T-helper 2 cell treated with Interferon-gamma antibody and Interleukin-4, amounts not matched to agents 5 μg/mL and 100 μg/mL, for 36 hours (primary cell): ENCODE measurements around the gene CASP8AP2.
A peak's percentile ranks its signal among the peaks of the same experiment; 100 is the strongest.
"Not testable (repeated sequence)": the region's sequence is repeated elsewhere in the genome, so short reads cannot be mapped to it uniquely, and the experiment has no call there.

ENCODE experiments used
- DNase-seq: peaks from one replicate; pipeline ENCODE4 v3.0.0; 2021; ENCODE audit warnings: low spot score
- H3K27ac Mint-ChIP-seq: one replicate; pipeline ENCODE4 v1.8.0; 2021; ENCODE audit warnings: mild to moderate bottlenecking, mixed read lengths
- H3K27me3 Mint-ChIP-seq: one replicate; pipeline ENCODE4 v1.8.0; 2021; ENCODE audit warnings: low read depth, mixed read lengths
- H3K36me3 Mint-ChIP-seq: one replicate; pipeline ENCODE4 v1.8.0; 2021; ENCODE audit warnings: low read depth, mixed read lengths
- H3K4me1 Mint-ChIP-seq: one replicate; pipeline ENCODE4 v1.8.0; 2021; ENCODE audit warnings: low read depth, mixed read lengths
- H3K4me3 Mint-ChIP-seq: one replicate; pipeline ENCODE4 v1.8.0; 2022; ENCODE audit warnings: mild to moderate bottlenecking, moderate library complexity, mixed read lengths
- H3K9me3 Mint-ChIP-seq: one replicate; pipeline ENCODE4 v1.8.0; 2021; ENCODE audit warnings: mixed read lengths

Gene CASP8AP2

DNA sequence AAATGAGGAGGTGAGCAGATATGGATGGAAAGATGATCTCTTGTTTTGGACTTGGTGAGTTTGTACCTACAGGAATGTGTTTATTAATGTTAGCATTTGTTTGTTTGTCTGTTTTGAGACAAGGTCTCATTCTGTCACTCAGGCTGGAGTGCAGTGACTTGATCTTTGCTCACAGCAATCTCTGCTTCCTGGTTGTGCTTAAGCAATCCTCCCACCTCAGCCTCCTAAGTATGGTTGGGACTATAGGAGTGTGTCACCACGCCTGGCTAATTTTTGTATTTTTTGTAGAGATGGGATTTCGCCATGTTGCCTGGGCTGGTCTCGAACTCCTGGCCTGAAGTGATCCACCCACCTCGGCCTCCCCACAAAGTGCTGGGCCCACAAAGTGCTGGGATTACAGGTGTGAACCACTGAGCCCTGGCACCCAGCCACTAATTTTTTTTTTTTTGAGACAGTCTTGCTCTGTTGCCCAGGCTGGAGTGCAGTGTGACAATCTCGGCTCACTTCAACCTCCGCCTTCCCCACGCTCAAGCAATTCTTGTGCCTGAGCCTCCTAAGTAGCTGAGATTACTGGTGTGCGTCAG lies 7.1 kb downstream of the CASP8AP2 start:
- Mint-ChIP-seq H3K27me3 (no peaks in the 10 kb centered on the region), H3K4me1 (peaks cover 40% of the 10 kb centered on the region), H3K9me3 (no peaks in the 10 kb centered on the region), H3K4me3 (peak overlapping the region; percentile 57), H3K36me3 (peaks cover 55% of the 10 kb centered on the region), H3K27ac (peak overlapping the region; percentile 44)
- DNase-seq, result no peak

DNA sequence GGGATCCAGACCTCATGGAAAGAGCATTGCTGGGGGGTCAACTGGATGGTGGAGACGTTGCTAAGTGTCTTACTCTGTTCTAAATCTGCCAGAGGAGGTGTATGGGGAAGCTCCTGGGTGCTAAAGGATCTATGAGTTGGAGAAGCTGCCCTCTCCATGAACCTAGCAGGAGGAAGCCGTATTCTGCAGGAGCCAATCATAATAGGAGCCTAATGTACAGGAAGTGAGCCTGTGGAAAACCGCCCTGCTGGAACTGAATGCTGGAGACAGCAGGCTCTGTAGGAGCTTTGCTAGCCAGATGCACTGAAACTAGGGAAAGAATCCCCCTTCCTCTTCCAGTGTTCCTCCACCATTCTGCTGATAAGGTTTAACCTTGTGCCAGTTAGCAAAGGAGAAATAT lies 10.9 kb downstream of the CASP8AP2 start:
- Mint-ChIP-seq H3K27ac (peak overlapping the region; percentile 20), H3K4me3 (no peak overlapping the region), H3K27me3 (no peaks in the 10 kb centered on the region), H3K9me3 (no peaks in the 10 kb centered on the region), H3K36me3 (peaks cover 38% of the 10 kb centered on the region), H3K4me1 (peaks cover 31% of the 10 kb centered on the region)
- no peak for DNase-seq

DNA sequence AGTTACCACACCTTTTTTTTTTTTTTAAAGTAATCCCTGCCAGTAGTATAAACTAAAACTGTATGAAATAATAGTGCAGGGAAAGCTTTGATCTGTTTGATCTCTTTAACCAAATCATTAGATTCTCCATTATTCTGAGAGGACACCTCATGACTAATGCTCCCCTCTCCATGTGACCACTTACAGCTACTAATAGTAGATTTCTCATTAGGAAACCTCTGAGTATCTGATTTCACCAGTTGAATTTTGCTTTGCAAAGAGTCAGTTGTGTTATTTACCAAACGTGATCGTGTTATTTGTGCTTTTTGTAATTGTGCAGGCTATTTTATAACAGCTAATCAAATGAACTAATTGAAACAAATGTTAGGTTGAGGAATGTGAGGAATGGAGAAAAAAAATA lies 12.5 kb downstream of the CASP8AP2 start:
- H3K4me1 Mint-ChIP-seq, result peaks cover 21% of the 10 kb centered on the region
- H3K9me3 Mint-ChIP-seq, result no peaks in the 10 kb centered on the region
- DNase-seq, result no peak
- H3K27ac Mint-ChIP-seq, result no peak overlapping the region
- peaks cover 24% of the 10 kb centered on the region for H3K36me3 Mint-ChIP-seq
- H3K4me3 Mint-ChIP-seq, result no peak overlapping the region
- H3K27me3 Mint-ChIP-seq, result no peaks in the 10 kb centered on the region

DNA sequence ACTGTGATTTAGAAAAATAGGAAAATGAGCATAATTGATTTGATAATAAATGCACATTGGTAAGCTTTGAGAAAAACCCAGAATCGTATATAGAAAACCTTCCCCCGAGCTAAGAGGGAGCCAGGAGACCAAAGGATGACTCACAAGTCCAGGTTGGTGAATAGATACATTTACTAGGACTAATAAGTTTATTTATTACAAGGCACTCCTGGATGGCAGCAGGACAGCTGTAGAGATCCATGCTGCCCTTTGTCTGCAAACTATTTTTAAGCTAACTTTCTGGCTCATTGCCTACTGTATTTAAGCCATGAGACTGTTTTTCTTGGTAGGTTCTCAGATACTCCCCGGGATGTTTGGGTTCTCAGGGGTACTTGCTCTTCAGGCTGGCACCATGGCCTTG lies 13.4 kb downstream of the CASP8AP2 start:
- DNase-seq, result no peak
- no peaks in the 10 kb centered on the region for H3K27me3 Mint-ChIP-seq
- H3K27ac Mint-ChIP-seq, result no peak overlapping the region
- peaks cover 22% of the 10 kb centered on the region for H3K36me3 Mint-ChIP-seq
- peaks cover 21% of the 10 kb centered on the region for H3K4me1 Mint-ChIP-seq
- H3K9me3 Mint-ChIP-seq, result no peaks in the 10 kb centered on the region
- H3K4me3 Mint-ChIP-seq, result no peak overlapping the region

DNA sequence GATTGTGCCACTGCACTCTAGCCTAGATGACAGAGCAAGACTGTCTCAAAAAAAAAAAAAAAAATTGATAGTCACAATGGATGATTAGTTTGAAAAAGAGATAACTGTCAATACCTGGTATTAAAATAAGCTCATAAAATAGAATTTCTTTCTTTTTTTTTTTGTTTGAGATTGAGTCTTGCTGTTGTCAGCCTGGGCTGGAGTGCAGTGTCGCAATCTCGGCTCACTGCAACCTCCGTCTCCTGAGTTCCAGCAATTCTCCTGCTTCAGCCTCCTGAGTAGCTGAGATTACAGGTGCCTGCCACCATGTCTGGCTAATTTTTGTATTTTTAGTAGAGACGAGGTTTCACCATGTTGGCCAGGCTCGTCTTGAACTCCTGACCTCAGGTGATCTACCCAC lies 17.8 kb downstream of the CASP8AP2 start:
- Mint-ChIP-seq H3K4me1 (peaks cover 18% of the 10 kb centered on the region), H3K36me3 (peaks cover 24% of the 10 kb centered on the region)
- not testable (repeated sequence) for H3K27me3 Mint-ChIP-seq, H3K27ac Mint-ChIP-seq, DNase-seq, H3K4me3 Mint-ChIP-seq, H3K9me3 Mint-ChIP-seq

DNA sequence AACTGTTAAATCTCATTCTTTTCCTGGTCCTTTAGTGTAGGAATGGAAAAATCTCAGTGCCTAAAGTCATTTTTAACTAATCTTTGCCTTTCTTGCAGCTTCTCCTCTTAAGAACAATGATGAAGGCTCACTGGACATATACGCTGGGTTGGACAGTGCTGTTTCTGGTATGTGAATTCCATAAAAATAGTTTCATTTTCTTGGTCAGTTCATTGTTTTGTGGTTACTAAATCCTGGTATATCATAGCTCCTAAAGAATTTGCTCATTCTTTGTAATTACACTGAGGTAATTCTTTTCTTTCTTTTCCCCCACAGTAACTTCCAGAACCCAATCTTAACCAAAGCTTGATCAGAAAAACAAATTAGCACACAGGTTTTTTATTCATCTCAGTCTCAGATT lies 23.4 kb downstream of the CASP8AP2 start:
- Mint-ChIP-seq H3K27me3 (no peaks in the 10 kb centered on the region), H3K36me3 (peaks cover 50% of the 10 kb centered on the region), H3K9me3 (no peaks in the 10 kb centered on the region), H3K4me3 (no peak overlapping the region), H3K4me1 (peaks cover 10% of the 10 kb centered on the region), H3K27ac (no peak overlapping the region)
- no peak for DNase-seq

DNA sequence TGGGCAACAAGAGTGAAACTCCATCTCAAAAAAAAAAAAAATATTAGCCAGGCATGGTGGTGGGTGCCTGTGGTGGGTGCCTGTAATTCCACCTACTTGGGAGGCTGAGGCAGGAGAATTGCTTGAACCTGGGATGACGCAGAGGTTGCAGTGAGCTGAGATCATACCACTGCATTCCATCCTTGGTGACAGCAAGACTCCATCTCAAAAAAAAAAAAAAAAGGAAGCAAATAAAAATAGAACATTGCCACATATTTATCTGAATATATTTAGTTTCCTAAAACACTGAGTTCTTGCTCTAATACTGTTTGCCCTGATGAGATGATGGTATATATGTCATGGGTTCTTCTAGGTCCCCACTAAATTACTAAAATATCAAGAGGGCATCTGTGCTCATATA lies 28.4 kb downstream of the CASP8AP2 start:
- Mint-ChIP-seq H3K36me3 (peaks cover 70% of the 10 kb centered on the region), H3K27me3 (no peaks in the 10 kb centered on the region), H3K27ac (no peak overlapping the region), H3K4me1 (peaks cover 23% of the 10 kb centered on the region), H3K4me3 (no peak overlapping the region), H3K9me3 (peaks cover 17% of the 10 kb centered on the region)
- no peak for DNase-seq

DNA sequence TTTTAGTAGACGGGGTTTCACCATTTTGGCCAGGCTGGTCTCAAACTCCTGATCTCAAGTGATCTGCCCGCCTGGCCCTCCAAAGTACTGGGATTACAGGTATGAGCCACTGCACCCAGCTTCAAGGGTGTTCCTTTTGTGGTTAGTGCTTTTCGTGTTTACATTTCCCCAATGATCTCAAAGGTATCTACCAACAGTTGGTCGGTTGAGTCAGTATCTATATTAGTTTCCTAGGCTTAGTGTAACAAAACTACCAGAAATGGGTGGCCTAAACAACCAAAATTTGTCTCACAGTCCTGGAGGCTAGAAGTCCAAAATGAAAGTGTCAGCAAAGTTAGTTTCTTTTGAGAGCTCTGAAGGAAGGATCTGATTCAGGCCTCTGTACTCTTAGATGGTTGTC lies 30.1 kb downstream of the CASP8AP2 start:
- peak; percentile 42 for DNase-seq
- Mint-ChIP-seq H3K4me3 (peak overlapping the region; percentile 57), H3K27me3 (no peaks in the 10 kb centered on the region), H3K27ac (peak overlapping the region; percentile 81), H3K4me1 (peaks cover 25% of the 10 kb centered on the region), H3K36me3 (peaks cover 72% of the 10 kb centered on the region), H3K9me3 (peaks cover 21% of the 10 kb centered on the region)

DNA sequence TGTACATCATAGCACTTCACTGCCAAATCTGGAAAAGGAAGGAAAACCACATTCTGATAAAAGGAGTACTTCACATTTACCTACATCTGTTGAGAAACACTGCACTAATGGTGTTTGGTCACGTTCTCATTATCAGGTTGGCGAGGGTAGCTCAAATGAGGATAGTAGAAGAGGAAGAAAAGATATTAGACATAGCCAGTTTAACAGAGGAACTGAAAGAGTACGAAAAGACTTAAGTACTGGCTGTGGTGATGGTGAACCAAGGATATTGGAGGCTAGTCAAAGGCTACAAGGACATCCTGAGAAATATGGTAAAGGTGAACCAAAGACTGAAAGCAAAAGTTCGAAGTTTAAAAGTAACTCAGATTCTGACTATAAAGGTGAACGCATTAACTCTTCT lies 32.6 kb downstream of the CASP8AP2 start:
- H3K27me3 Mint-ChIP-seq, result no peaks in the 10 kb centered on the region
- H3K4me1 Mint-ChIP-seq, result peaks cover 25% of the 10 kb centered on the region
- H3K27ac Mint-ChIP-seq, result peak overlapping the region; percentile 85
- peaks cover 24% of the 10 kb centered on the region for H3K9me3 Mint-ChIP-seq
- peaks cover 75% of the 10 kb centered on the region for H3K36me3 Mint-ChIP-seq
- DNase-seq, result no peak
- peak overlapping the region; percentile 46 for H3K4me3 Mint-ChIP-seq

DNA sequence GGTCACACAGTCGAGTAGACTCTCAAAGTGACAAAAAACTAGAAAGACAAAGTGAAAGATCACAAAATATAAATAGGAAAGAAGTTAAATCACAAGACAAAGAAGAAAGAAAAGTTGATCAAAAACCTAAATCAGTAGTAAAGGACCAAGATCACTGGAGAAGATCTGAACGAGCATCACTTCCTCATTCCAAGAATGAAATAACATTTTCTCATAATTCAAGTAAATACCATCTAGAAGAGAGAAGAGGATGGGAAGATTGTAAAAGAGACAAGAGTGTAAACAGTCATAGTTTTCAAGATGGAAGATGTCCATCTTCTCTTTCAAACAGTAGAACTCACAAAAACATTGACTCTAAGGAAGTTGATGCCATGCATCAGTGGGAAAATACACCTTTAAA lies 33.0 kb downstream of the CASP8AP2 start:
- Mint-ChIP-seq H3K4me1 (peaks cover 25% of the 10 kb centered on the region), H3K27me3 (no peaks in the 10 kb centered on the region), H3K27ac (peak overlapping the region; percentile 85), H3K4me3 (peak overlapping the region; percentile 46), H3K9me3 (peaks cover 28% of the 10 kb centered on the region), H3K36me3 (peaks cover 80% of the 10 kb centered on the region)
- DNase-seq, result no peak

DNA sequence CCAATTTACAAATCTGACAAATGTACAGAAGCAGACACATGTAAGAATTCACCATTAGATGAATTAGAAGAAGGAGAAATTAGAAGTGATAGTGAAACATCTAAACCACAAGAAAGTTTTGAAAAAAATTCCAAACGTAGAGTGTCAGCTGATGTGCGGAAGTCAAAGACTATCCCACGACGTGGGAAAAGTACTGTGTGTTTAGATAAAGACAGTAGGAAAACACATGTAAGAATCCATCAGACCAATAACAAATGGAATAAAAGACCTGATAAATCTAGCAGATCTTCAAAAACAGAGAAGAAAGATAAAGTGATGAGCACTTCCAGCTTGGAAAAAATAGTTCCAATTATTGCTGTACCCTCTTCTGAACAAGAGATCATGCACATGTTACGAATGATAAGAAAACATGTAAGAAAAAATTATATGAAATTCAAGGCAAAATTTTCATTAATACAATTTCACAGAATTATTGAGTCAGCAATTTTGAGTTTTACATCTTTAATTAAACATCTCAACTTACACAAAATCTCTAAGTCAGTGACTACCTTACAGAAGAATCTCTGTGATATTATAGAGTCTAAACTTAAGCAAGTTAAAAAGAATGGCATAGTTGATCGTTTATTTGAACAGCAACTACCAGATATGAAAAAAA lies 36.5 kb downstream of the CASP8AP2 start:
- H3K9me3 Mint-ChIP-seq, result peaks cover 25% of the 10 kb centered on the region
- no peaks in the 10 kb centered on the region for H3K27me3 Mint-ChIP-seq
- H3K4me3 Mint-ChIP-seq, result no peak overlapping the region
- H3K27ac Mint-ChIP-seq, result no peak overlapping the region
- peaks cover 17% of the 10 kb centered on the region for H3K4me1 Mint-ChIP-seq
- no peak for DNase-seq
- peaks cover 79% of the 10 kb centered on the region for H3K36me3 Mint-ChIP-seq

DNA sequence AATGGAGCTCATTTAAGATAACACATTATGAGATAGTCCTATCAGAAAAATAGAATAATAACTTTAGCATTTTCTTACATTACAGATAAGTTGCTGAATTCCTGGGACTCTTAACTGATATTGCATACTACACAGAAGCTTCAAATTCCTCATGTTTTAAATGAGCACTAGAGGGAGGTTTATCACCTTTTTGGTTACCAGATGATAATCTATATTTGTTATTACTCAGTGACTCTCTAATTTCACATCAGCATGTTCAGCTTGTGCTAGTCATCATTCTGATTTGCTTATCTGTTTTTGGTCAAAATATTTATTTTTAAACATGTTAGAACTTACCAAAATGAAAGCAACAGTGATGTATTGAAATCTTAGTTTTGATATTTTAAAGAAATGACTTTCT lies 44.0 kb downstream of the CASP8AP2 start:
- Mint-ChIP-seq H3K27ac (no peak overlapping the region), H3K36me3 (peaks cover 39% of the 10 kb centered on the region), H3K9me3 (no peaks in the 10 kb centered on the region), H3K4me3 (no peak overlapping the region), H3K27me3 (no peaks in the 10 kb centered on the region), H3K4me1 (peaks cover 9% of the 10 kb centered on the region)
- no peak for DNase-seq

DNA sequence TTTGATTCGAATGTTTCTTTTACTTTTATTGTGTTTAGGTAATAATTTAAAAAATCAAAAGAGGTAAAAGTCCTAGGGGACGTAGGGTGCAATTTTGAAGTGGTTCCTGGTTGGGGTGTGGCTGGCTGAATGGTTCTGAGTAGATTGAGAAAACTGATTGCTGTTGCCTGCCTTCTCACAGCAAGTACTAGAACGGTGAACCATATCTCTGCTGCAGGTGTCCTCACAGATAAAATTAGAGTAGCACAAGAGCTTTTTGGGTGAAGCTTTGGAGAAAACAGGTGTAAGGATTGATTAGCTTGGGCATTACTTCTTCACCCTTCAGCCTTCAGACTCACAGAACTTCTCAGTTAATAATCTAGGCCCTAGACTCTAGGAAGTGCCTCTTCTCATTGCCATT lies 44.8 kb downstream of the CASP8AP2 start:
- peaks cover 38% of the 10 kb centered on the region for H3K36me3 Mint-ChIP-seq

DNA sequence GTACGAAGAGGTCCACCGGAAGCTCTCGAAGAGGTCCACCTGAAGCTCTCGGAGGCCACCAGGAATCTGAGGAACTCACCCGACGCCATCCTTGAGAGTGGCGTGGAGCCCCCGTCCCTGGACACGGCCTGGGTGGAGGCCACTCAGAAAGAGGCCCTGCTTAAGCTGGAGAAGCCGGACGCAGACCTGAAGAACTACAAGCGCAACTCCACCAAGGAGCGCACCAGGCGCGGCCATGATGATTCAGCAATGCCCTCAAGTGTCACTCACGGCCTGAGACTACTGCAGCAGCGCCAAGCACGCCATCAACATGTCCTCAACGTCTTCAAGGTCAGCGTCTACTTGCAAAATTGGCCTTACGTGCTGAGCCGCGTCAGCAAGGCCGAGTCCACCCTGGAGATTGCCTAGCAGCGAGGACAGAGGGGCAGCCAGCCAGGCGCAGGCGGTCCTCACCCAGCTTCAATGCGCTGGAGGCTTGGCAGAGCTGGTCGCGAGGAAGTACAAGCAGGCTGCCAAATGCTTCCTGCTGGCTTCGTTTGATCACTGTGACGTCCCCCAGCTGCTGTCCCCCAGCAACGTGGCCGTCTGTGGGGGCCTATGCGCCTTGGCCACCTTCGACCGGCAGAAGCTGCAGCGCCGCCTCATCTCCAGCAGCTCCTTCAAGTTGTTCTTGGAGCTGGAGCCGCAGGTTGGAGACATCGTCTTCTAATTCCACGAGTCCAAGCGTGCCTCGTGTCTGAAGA lies 56.9 kb downstream of the CASP8AP2 start:
- H3K36me3 Mint-ChIP-seq, result no peaks in the 10 kb centered on the region
- peaks cover 2% of the 10 kb centered on the region for H3K4me1 Mint-ChIP-seq
- peaks cover 15% of the 10 kb centered on the region for H3K27me3 Mint-ChIP-seq
- H3K9me3 Mint-ChIP-seq, result no peaks in the 10 kb centered on the region
- H3K4me3 Mint-ChIP-seq, result no peak overlapping the region
- H3K27ac Mint-ChIP-seq, result no peak overlapping the region
- DNase-seq, result no peak

More for the DNA sequence above, 44.8 kb downstream of the CASP8AP2 start:
- no peak for DNase-seq
- Mint-ChIP-seq H3K4me3 (no peak overlapping the region), H3K27me3 (no peaks in the 10 kb centered on the region), H3K4me1 (peaks cover 9% of the 10 kb centered on the region), H3K27ac (no peak overlapping the region), H3K9me3 (no peaks in the 10 kb centered on the region)
